ENCODE results near the gene DZIP1L. TPM values are rescaled to one million over a fixed set of nuclear protein-coding genes. Genes with fewer than 3 reads are reported as not detected.
A peak's percentile ranks its signal among the peaks of the same experiment; 100 is the strongest.
"Not testable (repeated sequence)": the region's sequence is repeated elsewhere in the genome, so short reads cannot be mapped to it uniquely, and the experiment has no call there.

DZIP1L gene
- polyA plus RNA-seq, 6 donors from 2014 or later = not detected

- not testable (repeated sequence) for H3K9me3 Mint-ChIP-seq; H3K4me1 Mint-ChIP-seq; H3K4me3 Mint-ChIP-seq; H3K36me3 Mint-ChIP-seq; H3K27me3 Mint-ChIP-seq; ATAC-seq (ENCODE audit: low read depth in 2 of 2); H3K27ac Mint-ChIP-seq; DNase-seq
These were observed 14.0 kb downstream of the DZIP1L start for GRCh38 chr3:138101351-138101940.

- Mint-ChIP-seq H3K36me3 (no peaks in the 10 kb centered on the region), H3K27ac (no peak overlapping the region), H3K4me1 (no peaks in the 10 kb centered on the region), H3K4me3 (no peak overlapping the region), H3K27me3 (peaks cover 7 to 10% (median 9%) of the 10 kb centered on the region in 3 donors), H3K9me3 (peaks cover 0 to 1% (median 0%) of the 10 kb centered on the region in 7 donors)
- DNase-seq (no peak), ATAC-seq (ENCODE audit: low read depth in 2 of 2) (no peak)
These were observed 16.0 kb downstream of the DZIP1L start for GRCh38 chr3:138099417-138099816.

- no peak for ATAC-seq (ENCODE audit: low read depth in 2 of 2)
- peaks cover 10 to 15% (median 13%) of the 10 kb centered on the region in 3 donors for H3K27me3 Mint-ChIP-seq
- no peaks in the 10 kb centered on the region for H3K36me3 Mint-ChIP-seq
- H3K4me1 Mint-ChIP-seq = no peaks in the 10 kb centered on the region
- no peak overlapping the region for H3K27ac Mint-ChIP-seq
- no peak overlapping the region for H3K4me3 Mint-ChIP-seq
- H3K9me3 Mint-ChIP-seq = peaks cover 0 to 7% (median 0%) of the 10 kb centered on the region in 7 donors
- DNase-seq = no peak
These were observed 17.9 kb downstream of the DZIP1L start for GRCh38 chr3:138097192-138098172.

GRCh38 chr3:138093721-138094120 is 21.7 kb downstream of the DZIP1L start:
- no peak for DNase-seq

GRCh38 chr3:138092023-138092422 is 23.4 kb downstream of the DZIP1L start:
- DNase-seq = no peak
- Mint-ChIP-seq H3K27ac (no peak overlapping the region), H3K4me3 (no peak overlapping the region)

More at GRCh38 chr3:138093721-138094120, 21.7 kb downstream of the DZIP1L start:
- no peak overlapping the region for H3K4me3 Mint-ChIP-seq
- H3K36me3 Mint-ChIP-seq = no peaks in the 10 kb centered on the region
- no peaks in the 10 kb centered on the region for H3K4me1 Mint-ChIP-seq
- no peak overlapping the region for H3K27ac Mint-ChIP-seq
- H3K27me3 Mint-ChIP-seq = peaks cover 10 to 29% (median 15%) of the 10 kb centered on the region in 3 donors
- H3K9me3 Mint-ChIP-seq = peaks cover 0 to 7% (median 0%) of the 10 kb centered on the region in 7 donors
- no peak for ATAC-seq (ENCODE audit: low read depth in 2 of 2)

GRCh38 chr3:138089091-138089490 is 26.3 kb downstream of the DZIP1L start:
- ATAC-seq (ENCODE audit: low read depth in 2 of 2) = no peak
- H3K27ac Mint-ChIP-seq = no peak overlapping the region
- no peak overlapping the region for H3K4me3 Mint-ChIP-seq
- peaks cover 0 to 7% (median 0%) of the 10 kb centered on the region in 7 donors for H3K9me3 Mint-ChIP-seq
- H3K36me3 Mint-ChIP-seq = no peaks in the 10 kb centered on the region
- no peak for DNase-seq
- peaks cover 11 to 29% (median 16%) of the 10 kb centered on the region in 3 donors for H3K27me3 Mint-ChIP-seq
- H3K4me1 Mint-ChIP-seq = no peaks in the 10 kb centered on the region

More at GRCh38 chr3:138092023-138092422, 23.4 kb downstream of the DZIP1L start:
- Mint-ChIP-seq H3K27me3 (peaks cover 15 to 36% (median 15%) of the 10 kb centered on the region in 3 donors), H3K4me1 (no peaks in the 10 kb centered on the region), H3K9me3 (peaks cover 0 to 7% (median 0%) of the 10 kb centered on the region in 7 donors), H3K36me3 (no peaks in the 10 kb centered on the region)
- ATAC-seq (ENCODE audit: low read depth in 2 of 2) = no peak

GRCh38 chr3:138085745-138086144 is 29.7 kb downstream of the DZIP1L start:
- not testable (repeated sequence) for H3K36me3 Mint-ChIP-seq; H3K4me1 Mint-ChIP-seq; H3K9me3 Mint-ChIP-seq; DNase-seq; H3K4me3 Mint-ChIP-seq; ATAC-seq (ENCODE audit: low read depth in 2 of 2); H3K27ac Mint-ChIP-seq
- peaks cover 14 to 46% (median 24%) of the 10 kb centered on the region in 3 donors for H3K27me3 Mint-ChIP-seq

GRCh38 chr3:138084196-138084595 is 31.2 kb downstream of the DZIP1L start:
- Mint-ChIP-seq H3K27me3 (peaks cover 18 to 46% (median 28%) of the 10 kb centered on the region in 3 donors), H3K27ac (no peak overlapping the region), H3K36me3 (no peaks in the 10 kb centered on the region), H3K9me3 (peaks cover 0 to 4% (median 0%) of the 10 kb centered on the region in 7 donors), H3K4me3 (no peak overlapping the region), H3K4me1 (no peaks in the 10 kb centered on the region)
- DNase-seq (no peak), ATAC-seq (ENCODE audit: low read depth in 2 of 2) (no peak)

- Mint-ChIP-seq H3K9me3 (peaks cover 0 to 4% (median 0%) of the 10 kb centered on the region in 7 donors), H3K4me1 (no peaks in the 10 kb centered on the region), H3K27me3 (peaks cover 18 to 37% (median 28%) of the 10 kb centered on the region in 3 donors), H3K27ac (no peak overlapping the region), H3K4me3 (no peak overlapping the region), H3K36me3 (no peaks in the 10 kb centered on the region)
- DNase-seq = no peak
- ATAC-seq (ENCODE audit: low read depth in 2 of 2) = no peak
These were observed 32.4 kb downstream of the DZIP1L start for GRCh38 chr3:138082992-138083386.

GRCh38 chr3:138082085-138082991 is 33.1 kb downstream of the DZIP1L start:
- H3K4me3 Mint-ChIP-seq = no peak overlapping the region
- peaks cover 18 to 37% (median 25%) of the 10 kb centered on the region in 3 donors for H3K27me3 Mint-ChIP-seq
- H3K27ac Mint-ChIP-seq = peak overlapping the region in 1 of 6 donors; percentile 44
- peaks cover 0 to 4% (median 0%) of the 10 kb centered on the region in 7 donors for H3K9me3 Mint-ChIP-seq
- ATAC-seq (ENCODE audit: low read depth in 2 of 2) (no peak), DNase-seq (no peak)
- no peaks in the 10 kb centered on the region for H3K36me3 Mint-ChIP-seq
- no peaks in the 10 kb centered on the region for H3K4me1 Mint-ChIP-seq

- no peaks in the 10 kb centered on the region for H3K36me3 Mint-ChIP-seq
- H3K27me3 Mint-ChIP-seq = peaks cover 18 to 37% (median 21%) of the 10 kb centered on the region in 3 donors
- ATAC-seq (ENCODE audit: low read depth in 2 of 2) (no peak), DNase-seq (no peak)
- H3K4me3 Mint-ChIP-seq = no peak overlapping the region
- H3K27ac Mint-ChIP-seq = peak overlapping the region in 2 of 6 donors; percentile 40 to 81
- H3K4me1 Mint-ChIP-seq = no peaks in the 10 kb centered on the region
- peaks cover 0 to 4% (median 0%) of the 10 kb centered on the region in 7 donors for H3K9me3 Mint-ChIP-seq
These were observed 33.9 kb downstream of the DZIP1L start for GRCh38 chr3:138081371-138082084.

GRCh38 chr3:138079901-138080300 is 35.5 kb downstream of the DZIP1L start:
- Mint-ChIP-seq H3K9me3 (peaks cover 0 to 4% (median 3%) of the 10 kb centered on the region in 7 donors), H3K4me3 (no peak overlapping the region), H3K36me3 (no peaks in the 10 kb centered on the region), H3K27me3 (peaks cover 23 to 37% (median 24%) of the 10 kb centered on the region in 3 donors), H3K27ac (no peak overlapping the region), H3K4me1 (no peaks in the 10 kb centered on the region)
- no peak for DNase-seq
- ATAC-seq (ENCODE audit: low read depth in 2 of 2) = no peak

Measured in naive B cell (primary cell).